SJCRH30 (cell line): ENCODE measurements around the gene TAS2R50. TPM values are rescaled to one million over a fixed set of nuclear protein-coding genes. Genes with fewer than 3 reads are reported as not detected.

Experiments
- total RNA-seq: library from RNA; depleted of rRNA; stranded (reverse); fragments of >200 nt; shearing (Covaris generic); gene quantifications from 2 replicates; pipeline ENCODE4 v1.2.3, GENCODE V29; 2014; rRNA removed

TAS2R50 gene
- total RNA-seq, 1 experiment from 2014 or later, result 2.3 TPM

Other genes with a start within 250 kb of the TAS2R50 start
- gene TAS2R7, start 184.3 kb downstream of the TAS2R50 start, total RNA-seq, result 0.12 TPM in 1 of 2 replicates, not detected in the other
- gene TAS2R8, start 179.6 kb downstream of the TAS2R50 start, total RNA-seq, result not detected in 2 replicates
- gene TAS2R9, start 176.7 kb downstream of the TAS2R50 start, total RNA-seq, result 0.15 and 0.16 TPM in 2 replicates
- 0.63 and 1.4 TPM in 2 replicates for gene TAS2R10, start 160.6 kb downstream of the TAS2R50 start, total RNA-seq
- gene PRR4, start 137.4 kb downstream of the TAS2R50 start, total RNA-seq, result 3.3 TPM in 2 replicates
- 10.0 and 13.9 TPM in 2 replicates for gene PRH1, start 102.7 kb downstream of the TAS2R50 start, total RNA-seq
- gene TAS2R13, start 77.3 kb downstream of the TAS2R50 start, total RNA-seq, result 0.71 and 1.3 TPM in 2 replicates
- not detected in 2 replicates for gene PRH2, start 57.7 kb downstream of the TAS2R50 start, total RNA-seq
- 1.4 and 2.8 TPM in 2 replicates for gene TAS2R14, start 47.6 kb downstream of the TAS2R50 start, total RNA-seq
- gene TAS2R20, start 11.4 kb upstream of the TAS2R50 start, total RNA-seq, result 0.86 and 3.9 TPM in 2 replicates
- gene TAS2R19, start 35.7 kb upstream of the TAS2R50 start, total RNA-seq, result 2.5 and 4.5 TPM in 2 replicates
- 1.5 and 2.7 TPM in 2 replicates for gene TAS2R31, start 44.5 kb upstream of the TAS2R50 start, total RNA-seq
- gene TAS2R46, start 75.4 kb upstream of the TAS2R50 start, total RNA-seq, result 1.2 and 2.3 TPM in 2 replicates
- 0.63 and 0.97 TPM in 2 replicates for gene TAS2R43, start 105.4 kb upstream of the TAS2R50 start, total RNA-seq
- 1.7 and 3.6 TPM in 2 replicates for gene TAS2R30, start 147.7 kb upstream of the TAS2R50 start, total RNA-seq
- 9.8 and 10.9 TPM in 2 replicates for gene SMIM10L1, start 184.3 kb upstream of the TAS2R50 start, total RNA-seq
- not detected in 2 replicates for gene TAS2R42, start 200.0 kb upstream of the TAS2R50 start, total RNA-seq